ENCODE results near the gene CRB3. TPM values are rescaled to one million over a fixed set of nuclear protein-coding genes. Genes with fewer than 3 reads are reported as not detected.
A peak's percentile ranks its signal among the peaks of the same experiment; 100 is the strongest.
"Not testable (repeated sequence)": the region's sequence is repeated elsewhere in the genome, so short reads cannot be mapped to it uniquely, and the experiment has no call there.

Gene CRB3
- total RNA-seq, 1 donor from 2014 or later: 4.9 TPM

- intact Hi-C loops (cut with DNase I): loop anchor here (5.0 kb wide), 1 partner anchor 313 kb away; the partner anchor contains the start of genes GPR108 and TRIP10
- Histone ChIP-seq H3K4me1 (peaks cover 38% of the 10 kb centered on the region), H3K9me3 (no peaks in the 10 kb centered on the region), H3K27me3 (no peaks in the 10 kb centered on the region), H3K27ac (peak within 1 kb of the TSS; percentile 82), H3K4me3 (peak within 1 kb of the TSS; percentile 76 to 80), H3K36me3 (peaks cover 0 to 21% of the 10 kb centered on the region in 2 donors)
- no peak for DNase-seq (ENCODE audit: extremely low spot score in 2 of 2)
- peak in 1 of 2 donors; percentile 82 for TF ChIP-seq POLR2A (IDR thresholded peaks at IDR 0.05)
- TF ChIP-seq POLR2AphosphoS5 (IDR thresholded peaks at IDR 0.05; ENCODE audit: insufficient read depth in 1 of 2, low read depth in 1 of 2): no peak
These were observed 39.7 kb upstream of the CRB3 start, which contains the start of gene KHSRP for GRCh38 chr19:6424195-6424938. TSS of gene KHSRP (minus strand) at chr19:6424811. CDS start at chr19:6424701, 110 bp downstream.

DNA sequence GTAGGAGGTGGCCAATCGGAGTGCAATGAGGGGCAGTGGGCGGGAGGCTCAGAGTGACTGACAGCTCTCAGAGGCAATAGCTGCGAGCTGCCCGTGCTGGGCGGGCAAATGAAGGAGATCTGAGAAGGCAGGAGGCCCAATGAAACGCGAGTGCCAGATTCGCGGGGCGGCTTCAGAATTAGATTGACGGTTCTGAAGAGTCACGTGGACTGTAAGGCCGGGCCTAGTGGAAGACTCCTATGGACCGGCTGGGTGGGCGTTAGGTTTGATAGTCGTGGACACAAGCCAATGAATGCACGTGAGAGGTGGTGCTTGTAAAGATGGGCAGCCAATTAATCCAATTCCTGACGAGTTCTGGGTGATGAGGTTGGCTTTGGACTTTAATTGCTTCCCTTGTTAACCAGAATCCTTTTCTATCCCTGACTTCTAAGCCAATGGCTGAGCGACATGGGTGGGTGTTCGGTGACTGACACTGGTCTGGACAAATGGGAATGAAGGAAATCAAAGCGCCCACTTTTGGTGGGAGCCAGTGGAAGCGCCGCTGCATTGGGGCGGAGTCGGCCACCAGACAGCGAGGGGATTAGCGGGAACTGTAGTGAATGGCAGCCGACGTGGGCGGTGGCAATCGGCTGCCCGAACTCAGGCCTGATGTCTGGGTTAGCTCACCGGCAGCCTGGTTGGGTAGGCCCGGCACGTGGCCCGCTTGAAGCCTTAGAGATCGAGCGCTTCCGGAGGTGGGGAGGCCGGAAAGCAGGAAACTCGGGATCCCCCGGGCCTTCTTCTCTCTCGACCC, 38.9 kb upstream of the CRB3 start:
- Histone ChIP-seq H3K27me3 (no peaks in the 10 kb centered on the region), H3K4me1 (peaks cover 38% of the 10 kb centered on the region), H3K9me3 (no peaks in the 10 kb centered on the region), H3K27ac (peak overlapping the region; percentile 82), H3K4me3 (peak overlapping the region; percentile 43 to 76), H3K36me3 (peaks cover 0 to 14% of the 10 kb centered on the region in 2 donors)
- intact Hi-C loops (cut with DNase I): loop anchor here (5.0 kb wide), 1 partner anchor 312 kb away; the partner anchor contains the start of genes GPR108 and TRIP10
- DNase-seq (ENCODE audit: extremely low spot score in 2 of 2): peak; percentile 100
- TF ChIP-seq POLR2AphosphoS5 (IDR thresholded peaks at IDR 0.05; ENCODE audit: insufficient read depth in 1 of 2, low read depth in 1 of 2): peak; percentile 72 to 96
- TF ChIP-seq POLR2A (IDR thresholded peaks at IDR 0.05): no peak
- peak in 1 of 3 experiments; percentile 19 for TF ChIP-seq CTCF (IDR thresholded peaks at IDR 0.05)

- peak overlapping the region; percentile 82 for H3K27ac ChIP-seq
- H3K9me3 ChIP-seq: no peaks in the 10 kb centered on the region
- peaks cover 35% of the 10 kb centered on the region for H3K4me1 ChIP-seq
- H3K4me3 ChIP-seq: peak overlapping the region; percentile 26 to 43
- no peak for TF ChIP-seq POLR2A (IDR thresholded peaks at IDR 0.05)
- no peak for TF ChIP-seq POLR2AphosphoS5 (IDR thresholded peaks at IDR 0.05; ENCODE audit: insufficient read depth in 1 of 2, low read depth in 1 of 2)
- H3K27me3 ChIP-seq: no peaks in the 10 kb centered on the region
- intact Hi-C loops (cut with DNase I): no loop called here
- peaks cover 0 to 5% of the 10 kb centered on the region in 2 donors for H3K36me3 ChIP-seq
- no peak for DNase-seq (ENCODE audit: extremely low spot score in 2 of 2)
These were observed 38.1 kb upstream of the CRB3 start for GRCh38 chr19:6425732-6426620.

DNA sequence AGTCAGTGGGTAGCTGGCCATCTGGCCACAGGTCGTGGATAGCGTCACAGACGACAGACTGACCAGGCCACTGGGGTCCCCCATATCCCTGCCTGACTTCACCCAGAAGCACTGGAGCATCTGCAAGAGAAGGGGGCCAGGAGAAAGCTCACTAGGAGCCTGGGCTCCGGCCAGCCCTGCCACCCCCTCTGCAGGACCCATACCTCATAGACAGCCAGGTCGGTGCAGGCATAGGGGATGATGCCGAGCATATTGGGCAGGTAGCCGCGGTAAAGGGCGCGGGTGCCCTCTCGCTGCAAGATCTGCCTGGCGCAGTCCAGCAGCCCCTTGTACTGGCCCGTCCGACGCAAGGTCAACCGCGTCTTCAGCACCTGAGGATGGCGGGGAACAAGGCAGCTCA, 36.9 kb upstream of the CRB3 start:
- no peaks in the 10 kb centered on the region for H3K27me3 ChIP-seq
- no peak for TF ChIP-seq POLR2A (IDR thresholded peaks at IDR 0.05)
- no peak for TF ChIP-seq CTCF (IDR thresholded peaks at IDR 0.05)
- no peak for TF ChIP-seq POLR2AphosphoS5 (IDR thresholded peaks at IDR 0.05; ENCODE audit: insufficient read depth in 1 of 2, low read depth in 1 of 2)
- no peak overlapping the region for H3K4me3 ChIP-seq
- intact Hi-C loops (cut with DNase I): no loop called here
- no peaks in the 10 kb centered on the region for H3K36me3 ChIP-seq
- peaks cover 24% of the 10 kb centered on the region for H3K4me1 ChIP-seq
- no peak overlapping the region for H3K27ac ChIP-seq
- DNase-seq (ENCODE audit: extremely low spot score in 2 of 2): no peak
- H3K9me3 ChIP-seq: no peaks in the 10 kb centered on the region

DNA sequence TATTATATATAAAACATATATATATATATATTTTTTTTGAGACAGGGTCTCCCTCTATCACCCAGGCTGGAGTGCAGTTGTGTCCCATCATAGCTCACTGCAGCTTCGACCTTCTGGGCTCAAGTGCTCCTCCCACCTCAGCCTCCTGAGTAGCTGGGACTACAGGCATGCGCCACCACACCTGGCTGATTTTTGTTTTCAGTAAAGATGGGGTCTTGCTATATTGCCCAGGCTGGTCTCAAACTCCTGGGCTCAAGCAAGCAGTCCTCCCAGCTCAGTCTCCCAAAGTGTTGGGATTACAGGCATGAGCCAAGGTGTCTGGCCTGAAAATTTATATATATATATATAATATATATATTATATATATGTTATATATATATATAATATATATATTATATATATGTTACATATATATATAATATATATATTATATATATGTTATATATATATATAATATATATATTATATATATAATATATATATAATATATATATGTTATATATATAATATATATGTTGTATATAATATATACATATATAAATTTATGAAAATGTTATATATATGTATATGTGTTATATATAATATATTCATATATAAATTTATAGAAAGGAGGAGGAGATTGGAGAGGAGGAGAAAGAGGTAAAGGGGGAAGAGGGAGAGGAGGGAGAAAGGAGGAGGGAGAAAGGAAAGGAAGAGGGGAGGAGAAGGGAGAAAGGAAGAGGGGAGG, 35.2 kb upstream of the CRB3 start:
- H3K27me3 ChIP-seq; H3K4me1 ChIP-seq; H3K9me3 ChIP-seq; intact Hi-C loops (cut with DNase I); DNase-seq (ENCODE audit: extremely low spot score in 2 of 2); H3K4me3 ChIP-seq; H3K36me3 ChIP-seq; H3K27ac ChIP-seq: not testable (repeated sequence)

Data from vagina (tissue), 2 donors.